Neural cell (in vitro differentiated cells): Measurements from ENCODE around the gene GFOD2. TPM values are rescaled to one million over a fixed set of nuclear protein-coding genes. Genes with fewer than 3 reads are reported as not detected.

Source experiments
- H2AFZ ChIP-seq: fragments of 200-600, 300-800 bp; sonication (generic), shearing (Covaris generic); 2 replicates; pipeline ENCODE4 v1.6.0; 2014; ENCODE audit warnings: low read depth, mild to moderate bottlenecking, antibody characterized with exemption, low read length, moderate library complexity
- H3F3A ChIP-seq: fragments of 200-600 bp; shearing (Covaris generic); 2 replicates; pipeline ENCODE4 v1.6.1; 2016; ENCODE audit warnings: mild to moderate bottlenecking, moderate library complexity, mixed read lengths, antibody characterized with exemption, low read length; ENCODE audit not compliant: insufficient read depth, poor library complexity, severe bottlenecking
- H3K27ac ChIP-seq: fragments of 200-600, 300-800 bp; sonication (generic), shearing (Covaris generic); 2 replicates; pipeline ENCODE4 v1.5.1; 2014; ENCODE audit warnings: mild to moderate bottlenecking, low read length, moderate library complexity
- H3K27me3 ChIP-seq: fragments of 300-800, 200-600 bp; sonication (generic), shearing (Covaris generic); 2 replicates; pipeline ENCODE4 v1.6.0; 2014; ENCODE audit warnings: mild to moderate bottlenecking, low read depth, low read length, moderate library complexity; ENCODE audit not compliant: insufficient read depth
- H3K36me3 ChIP-seq: fragments of 300-800, 200-600 bp; sonication (generic), shearing (Covaris generic); 2 replicates; pipeline ENCODE4 v1.5.1; 2014; ENCODE audit warnings: mild to moderate bottlenecking, antibody characterized with exemption, low read length, moderate library complexity; ENCODE audit not compliant: insufficient read depth
- H3K4me2 ChIP-seq: fragments of 300-800, 200-600 bp; sonication (generic), shearing (Covaris generic); 2 replicates; pipeline ENCODE4 v1.6.0; 2014; ENCODE audit warnings: mild to moderate bottlenecking, low read length
- H3K4me3 ChIP-seq: fragments of 300-800, 200-600 bp; sonication (generic), shearing (Covaris generic); 2 replicates; pipeline ENCODE4 v1.5.1; 2014; ENCODE audit warnings: mild to moderate bottlenecking, low read length, moderate library complexity
- H3K79me2 ChIP-seq: fragments of 200-600 bp; shearing (Covaris generic); replicated peaks from 2 replicates; pipeline ENCODE4 v1.6.0; 2014; ENCODE audit warnings: mild to moderate bottlenecking, low read length, moderate library complexity; ENCODE audit not compliant: insufficient read depth
- H3K9ac ChIP-seq: fragments of 300-800, 200-600 bp; sonication (generic), shearing (Covaris generic); 2 replicates; pipeline ENCODE4 v1.6.1; 2016; ENCODE audit warnings: mild to moderate bottlenecking, low read length, mixed read lengths
- H3K9me2 ChIP-seq: fragments of 200-600 bp; shearing (Covaris generic); 2 replicates; pipeline ENCODE4 v1.6.1; 2016; ENCODE audit warnings: mild to moderate bottlenecking, low read length, mixed read lengths; ENCODE audit not compliant: insufficient read depth
- H3K9me3 ChIP-seq: fragments of 200-600, 300-800 bp; sonication (generic), shearing (Covaris generic); 2 replicates; pipeline ENCODE4 v1.6.1; 2016; ENCODE audit warnings: mild to moderate bottlenecking, mixed run types, low read length, moderate library complexity, mixed read lengths
- H4K20me1 ChIP-seq: fragments of 200-600 bp; shearing (Covaris generic); 2 replicates; pipeline ENCODE4 v1.6.1; 2016; ENCODE audit warnings: mild to moderate bottlenecking, mixed run types; ENCODE audit not compliant: insufficient read depth
- EP300 ChIP-seq: fragments of 450-650 bp; conservative IDR thresholded peaks from 2 replicates; pipeline ENCODE4 v1.6.1; 2014; ENCODE audit warnings: antibody characterized with exemption, mild to moderate bottlenecking, moderate library complexity; ENCODE audit not compliant: poor library complexity, severe bottlenecking
- EZH2 ChIP-seq: fragments of 200-600, 300-800 bp; shearing (Covaris generic), sonication (generic); IDR thresholded peaks from 2 replicates; pipeline ENCODE4 v1.6.1; 2014; ENCODE audit warnings: antibody characterized with exemption, low read length, borderline replicate concordance, mild to moderate bottlenecking; ENCODE audit not compliant: insufficient read depth, poor library complexity, severe bottlenecking
- MXI1 ChIP-seq: fragments of 450-650 bp; conservative IDR thresholded peaks from 2 replicates; pipeline ENCODE4 v1.6.1; 2014; ENCODE audit warnings: antibody characterized with exemption, mild to moderate bottlenecking; ENCODE audit not compliant: poor library complexity, severe bottlenecking
- POLR2AphosphoS5 ChIP-seq: IDR thresholded peaks from 2 replicates; pipeline ENCODE4 v1.6.1; 2012
- RAD21 ChIP-seq: fragments of 450-650 bp; conservative IDR thresholded peaks from 2 replicates; pipeline ENCODE4 v1.6.1; 2014; ENCODE audit warnings: antibody characterized with exemption, mild to moderate bottlenecking, moderate library complexity
- REST ChIP-seq: IDR thresholded peaks from 2 replicates; pipeline ENCODE4 v1.6.1; 2012; ENCODE audit warnings: borderline replicate concordance
- SMC3 ChIP-seq: fragments of 450-650 bp; conservative IDR thresholded peaks from 2 replicates; pipeline ENCODE4 v1.6.1; 2014; ENCODE audit warnings: antibody characterized with exemption, mild to moderate bottlenecking, moderate library complexity; ENCODE audit not compliant: poor library complexity
- TAF1 ChIP-seq: IDR thresholded peaks from 2 replicates; pipeline ENCODE4 v1.6.1; 2012; ENCODE audit warnings: low read depth
- polyA plus RNA-seq: library from polyadenylated mRNA; depleted of rRNA; stranded (reverse); fragments of >200 nt; gene quantifications from 2 replicates; pipeline ENCODE4 v1.2.3, GENCODE V29; 2014
- TF ChIP-seq, protein P1 (sequence below): fragments of 450-650 bp; IDR thresholded peaks from 2 replicates; pipeline ENCODE4 v1.5.1; 2014; ENCODE audit warnings: antibody characterized with exemption, mild to moderate bottlenecking, moderate library complexity; ENCODE audit not compliant: poor library complexity, severe bottlenecking

The GFOD2 gene
- polyA plus RNA-seq, 1 donor from 2014 or later, result 88.4 TPM

DNA sequence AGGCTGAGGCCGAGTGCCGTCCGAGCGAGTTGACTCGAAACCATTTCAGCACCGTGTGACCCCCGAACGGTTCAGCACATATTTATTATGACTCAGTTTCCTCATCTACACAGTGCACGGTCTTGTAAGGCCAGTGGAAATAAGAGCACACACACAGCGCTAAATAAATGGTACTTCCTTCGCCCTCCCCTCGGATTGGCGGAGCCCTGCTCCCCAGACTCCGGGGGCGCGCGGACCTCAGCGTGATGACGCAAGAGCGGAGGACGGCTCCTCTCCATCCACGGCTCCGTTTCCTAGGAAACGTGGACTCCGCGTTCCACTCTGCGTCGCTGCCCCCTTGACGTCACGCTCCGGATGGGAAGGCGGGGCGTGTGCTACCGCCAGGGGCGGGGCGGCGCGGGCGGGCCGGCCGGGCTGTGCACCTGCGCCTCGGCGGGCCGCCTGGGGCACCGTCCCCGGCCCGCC, 58.5 kb downstream of the GFOD2 start, which contains the start of gene PARD6A:
Gene PARD6A, plus strand, starts transcription at position 397 of the 465 bp plus-strand sequence. CDS start 79 bp downstream, outside the sequence.
- Histone ChIP-seq H3K9ac (peak within 1 kb of the TSS; percentile 99), H3K4me2 (peak within 1 kb of the TSS; percentile 80), H3K27me3 (no peaks in the 10 kb centered on the region), H3K27ac (peak within 1 kb of the TSS; percentile 100), H3K36me3 (no peaks in the 10 kb centered on the region), H3K9me3 (no peaks in the 10 kb centered on the region), H2AFZ (peak within 1 kb of the TSS; percentile 100), H3K79me2 (peaks cover 15% of the 10 kb centered on the region), H4K20me1 (no peaks in the 10 kb centered on the region), H3K9me2 (no peaks in the 10 kb centered on the region), H3F3A (no peaks in the 10 kb centered on the region), H3K4me3 (peak within 1 kb of the TSS; percentile 100)
- TF ChIP-seq SMC3, result peak; percentile 12
- no peak for TF ChIP-seq TAF1
- peak; percentile 35 for TF ChIP-seq MXI1
- peak; percentile 60 for TF ChIP-seq EP300
- peak; percentile 70 for TF ChIP-seq POLR2AphosphoS5
- TF ChIP-seq RAD21, result no peak

DNA sequence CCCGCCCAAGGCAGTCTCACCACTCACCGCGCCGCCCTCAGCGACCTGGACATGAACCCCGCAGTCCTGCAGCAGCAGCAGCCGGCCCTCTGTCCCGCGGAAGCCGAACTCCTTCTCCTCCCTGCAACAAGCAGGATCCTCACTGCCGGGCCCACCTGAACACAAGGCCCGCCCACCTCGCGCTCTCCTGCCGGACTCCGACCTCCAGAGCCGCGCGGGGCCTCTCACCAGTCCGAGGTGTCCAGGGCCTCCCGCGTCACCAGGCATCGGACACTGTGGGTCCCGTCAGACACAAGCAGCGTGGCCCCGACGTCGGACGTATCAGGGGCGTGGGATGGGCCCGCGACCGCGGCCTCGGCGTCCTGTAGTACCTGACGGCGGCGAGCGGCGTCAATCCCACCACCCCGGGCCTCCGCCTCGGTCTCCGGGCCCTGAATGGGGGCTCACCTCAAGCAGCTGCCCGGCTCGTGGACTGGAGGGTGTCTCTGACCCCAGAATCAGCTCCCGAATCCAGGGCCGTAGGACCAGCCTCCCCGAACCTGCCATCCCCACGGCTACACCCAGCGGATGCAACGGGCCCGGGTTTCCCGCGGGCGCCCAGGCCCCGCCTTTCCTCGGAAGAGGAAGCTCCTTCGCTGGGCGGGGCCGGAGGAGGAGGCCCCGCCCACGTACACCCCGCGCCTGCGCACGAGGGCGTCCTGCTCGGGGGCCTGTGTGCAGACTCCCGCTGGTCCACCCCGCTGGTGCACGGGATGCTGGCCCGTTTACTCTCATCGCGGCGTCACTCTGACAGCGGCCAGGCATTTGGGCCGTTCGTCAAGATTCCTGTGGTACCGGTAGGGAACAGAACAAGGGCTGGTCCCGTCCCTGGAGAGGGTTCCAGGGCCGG, 59.2 kb downstream of the GFOD2 start, which contains the start of gene ACD:
Gene ACD, minus strand, starts transcription at position 586 of the 889 bp plus-strand sequence. Its CDS starts 40 bp downstream, at position 546.
- H4K20me1 ChIP-seq, result no peaks in the 10 kb centered on the region
- H3K9me2 ChIP-seq, result no peaks in the 10 kb centered on the region
- TF ChIP-seq EZH2, result no peak
- peak; percentile 65 for TF ChIP-seq MXI1
- peak; percentile 90 for TF ChIP-seq REST
- peak; percentile 85 for TF ChIP-seq TAF1
- no peak for TF ChIP-seq EP300
- peak; percentile 45 for TF ChIP-seq SMC3
- TF ChIP-seq, protein P1, sequence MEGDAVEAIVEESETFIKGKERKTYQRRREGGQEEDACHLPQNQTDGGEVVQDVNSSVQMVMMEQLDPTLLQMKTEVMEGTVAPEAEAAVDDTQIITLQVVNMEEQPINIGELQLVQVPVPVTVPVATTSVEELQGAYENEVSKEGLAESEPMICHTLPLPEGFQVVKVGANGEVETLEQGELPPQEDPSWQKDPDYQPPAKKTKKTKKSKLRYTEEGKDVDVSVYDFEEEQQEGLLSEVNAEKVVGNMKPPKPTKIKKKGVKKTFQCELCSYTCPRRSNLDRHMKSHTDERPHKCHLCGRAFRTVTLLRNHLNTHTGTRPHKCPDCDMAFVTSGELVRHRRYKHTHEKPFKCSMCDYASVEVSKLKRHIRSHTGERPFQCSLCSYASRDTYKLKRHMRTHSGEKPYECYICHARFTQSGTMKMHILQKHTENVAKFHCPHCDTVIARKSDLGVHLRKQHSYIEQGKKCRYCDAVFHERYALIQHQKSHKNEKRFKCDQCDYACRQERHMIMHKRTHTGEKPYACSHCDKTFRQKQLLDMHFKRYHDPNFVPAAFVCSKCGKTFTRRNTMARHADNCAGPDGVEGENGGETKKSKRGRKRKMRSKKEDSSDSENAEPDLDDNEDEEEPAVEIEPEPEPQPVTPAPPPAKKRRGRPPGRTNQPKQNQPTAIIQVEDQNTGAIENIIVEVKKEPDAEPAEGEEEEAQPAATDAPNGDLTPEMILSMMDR, result peak; percentile 18
- TF ChIP-seq RAD21, result no peak
- TF ChIP-seq POLR2AphosphoS5, result peak; percentile 96
- H3K27me3 ChIP-seq, result no peaks in the 10 kb centered on the region
- no peaks in the 10 kb centered on the region for H3F3A ChIP-seq
- peak within 1 kb of the TSS; percentile 100 for H3K4me3 ChIP-seq
- H3K27ac ChIP-seq, result peak within 1 kb of the TSS; percentile 100
- peak within 1 kb of the TSS; percentile 80 for H3K4me2 ChIP-seq
- H3K9me3 ChIP-seq, result no peaks in the 10 kb centered on the region
- no peaks in the 10 kb centered on the region for H3K36me3 ChIP-seq
- peak within 1 kb of the TSS; percentile 100 for H2AFZ ChIP-seq
- H3K79me2 ChIP-seq, result peaks cover 15% of the 10 kb centered on the region
- H3K9ac ChIP-seq, result peak within 1 kb of the TSS; percentile 99
